Glomerular visceral epithelial cell (primary cell): Measurements from ENCODE around the gene CDK14.
A peak's percentile ranks its signal among the peaks of the same experiment; 100 is the strongest.

Experiments
- DNase-seq: peaks from one replicate; pipeline ENCODE4 v3.0.0-alpha.2; 2016; ENCODE audit errors: extremely low spot score

CDK14 gene

DNA sequence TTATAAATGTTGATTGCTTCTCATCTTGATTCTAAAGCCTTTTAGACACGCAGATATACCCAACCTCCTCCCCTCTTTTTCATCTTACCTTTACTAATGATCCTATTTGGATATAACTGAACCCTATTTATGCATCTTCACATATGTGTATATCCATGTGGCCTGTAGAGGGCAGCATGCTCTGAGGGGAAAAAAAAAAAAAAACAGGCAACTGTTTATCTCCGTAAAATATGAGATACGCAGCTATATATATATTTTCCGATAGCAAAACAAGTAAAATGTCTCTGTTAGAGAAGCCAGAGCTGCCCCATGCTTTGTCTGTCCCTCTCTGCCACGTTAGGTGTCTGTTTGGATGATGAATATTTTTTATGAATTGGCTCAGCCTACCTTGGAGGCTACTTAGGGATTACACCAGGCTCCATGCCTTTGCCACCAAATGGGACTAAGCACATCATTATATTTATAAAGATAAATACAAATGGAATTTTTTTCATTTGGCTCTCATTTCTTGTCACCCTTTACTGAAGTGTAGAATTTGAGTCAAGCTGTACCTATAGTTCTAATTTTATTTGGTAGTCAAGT lies 493.4 kb downstream of the CDK14 start:
- DNase-seq: peak; percentile 45

GRCh38 chr7:91090684-91091083 lies 494.6 kb downstream of the CDK14 start:
- no peak for DNase-seq

GRCh38 chr7:91091631-91092030 lies 495.5 kb downstream of the CDK14 start:
- DNase-seq: no peak

GRCh38 chr7:91093181-91093580 lies 497.1 kb downstream of the CDK14 start:
- no peak for DNase-seq

- no peak for DNase-seq
Observed at GRCh38 chr7:91098566-91098965, 502.4 kb downstream of the CDK14 start.

DNA sequence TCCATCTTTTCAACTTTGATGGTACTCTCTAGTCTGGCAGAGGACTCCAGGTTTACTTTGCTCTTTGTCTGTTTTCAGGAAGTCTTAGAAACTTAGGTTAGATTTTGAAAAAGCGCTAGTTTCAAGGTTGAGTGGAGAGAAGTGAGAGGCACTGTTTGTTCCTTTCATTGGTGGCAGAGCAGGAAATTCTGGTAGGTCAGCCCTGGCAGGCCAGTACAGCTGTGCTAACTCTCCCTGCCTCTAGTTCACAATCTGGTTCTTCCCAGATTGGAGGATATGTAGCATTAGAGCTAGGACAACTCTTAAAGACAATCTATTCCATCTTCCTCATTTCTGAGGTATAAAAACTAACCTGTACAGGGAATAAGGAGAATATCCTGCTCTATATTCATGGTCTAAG lies 507.2 kb downstream of the CDK14 start:
- no peak for DNase-seq

GRCh38 chr7:91107460-91107859 lies 511.3 kb downstream of the CDK14 start:
- no peak for DNase-seq

- DNase-seq: no peak
Observed at GRCh38 chr7:91109200-91109599, 513.1 kb downstream of the CDK14 start.

DNA sequence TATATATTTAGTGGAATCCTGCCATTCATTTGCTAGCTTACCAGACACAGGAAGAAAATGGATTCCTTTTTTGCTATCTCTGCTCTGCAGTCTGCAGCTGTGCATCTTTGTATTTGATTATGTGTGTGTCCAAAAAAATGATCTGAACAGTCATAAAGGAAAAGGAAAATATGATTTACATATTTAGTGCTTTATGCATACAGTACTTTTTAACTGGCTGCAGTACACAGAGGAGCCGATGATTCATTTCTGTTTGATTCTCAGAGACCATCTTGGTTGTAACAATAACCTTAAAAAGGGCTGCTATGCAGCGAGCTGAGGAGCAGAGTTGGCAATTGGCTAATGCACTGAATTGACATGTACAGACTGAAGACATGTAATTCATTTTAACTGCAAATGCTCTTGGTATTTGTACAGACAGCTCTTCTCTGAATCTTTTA lies 516.8 kb downstream of the CDK14 start:
- DNase-seq: no peak

GRCh38 chr7:91114232-91114631 lies 518.1 kb downstream of the CDK14 start:
- no peak for DNase-seq

GRCh38 chr7:91126762-91127161 lies 530.6 kb downstream of the CDK14 start:
- no peak for DNase-seq

GRCh38 chr7:91127325-91127724 lies 531.2 kb downstream of the CDK14 start:
- no peak for DNase-seq

DNA sequence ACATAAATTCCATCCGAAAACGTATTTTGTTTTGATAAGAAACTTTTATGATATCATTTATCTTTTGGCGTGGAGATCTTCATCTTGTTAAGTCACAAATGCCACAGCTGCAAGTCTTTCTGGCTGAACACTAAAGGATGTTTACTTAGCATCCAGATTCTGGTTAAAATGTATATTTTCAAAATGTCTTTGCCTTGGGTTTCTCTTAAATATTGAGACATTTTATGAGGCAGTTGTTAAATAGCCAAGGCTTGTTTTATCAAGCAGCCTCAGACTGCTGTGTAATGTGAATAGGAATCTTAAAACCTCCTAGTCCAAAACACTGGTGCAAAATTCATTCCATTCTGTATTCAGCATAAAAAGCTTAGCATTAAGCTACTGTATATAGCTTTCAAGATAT lies 531.8 kb downstream of the CDK14 start:
- DNase-seq: no peak

- no peak for DNase-seq
Observed at GRCh38 chr7:91128683-91129348, 532.7 kb downstream of the CDK14 start.

- no peak for DNase-seq
Observed at GRCh38 chr7:91135300-91135699, 539.2 kb downstream of the CDK14 start.

DNA sequence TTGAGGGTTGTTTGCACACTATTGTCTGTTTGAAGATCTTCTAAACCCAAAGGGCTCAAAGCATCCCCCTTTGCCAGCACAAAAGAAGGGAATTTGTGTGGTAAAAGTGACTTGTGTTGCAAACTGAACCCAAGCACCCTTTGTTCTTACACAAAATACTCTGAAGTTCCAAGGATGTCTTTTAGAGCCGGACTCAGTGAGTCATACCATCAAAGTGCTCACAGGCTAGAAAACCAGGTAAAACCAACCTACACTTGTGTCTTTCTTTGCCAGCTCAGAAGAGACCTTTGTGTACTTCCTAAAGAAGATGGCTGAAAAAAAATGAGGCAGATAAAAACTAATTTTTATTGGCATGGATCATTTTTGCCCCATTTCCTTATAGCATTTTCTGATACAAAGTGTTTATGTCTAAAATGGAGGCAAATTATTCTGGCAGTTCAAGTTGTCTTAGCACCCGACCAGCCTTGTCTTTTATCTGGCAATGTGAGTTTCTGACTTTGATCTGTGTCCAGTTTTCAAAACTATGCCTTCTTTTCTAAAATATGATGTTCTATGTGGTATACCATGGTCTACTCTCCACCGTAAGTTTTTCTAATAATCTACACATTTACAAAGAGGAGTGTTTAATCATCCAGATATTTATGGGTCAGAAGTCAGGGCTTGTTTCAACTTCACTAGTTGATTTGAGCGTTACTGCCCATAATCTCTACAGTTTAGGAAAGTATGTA lies 539.7 kb downstream of the CDK14 start:
- DNase-seq: no peak

DNA sequence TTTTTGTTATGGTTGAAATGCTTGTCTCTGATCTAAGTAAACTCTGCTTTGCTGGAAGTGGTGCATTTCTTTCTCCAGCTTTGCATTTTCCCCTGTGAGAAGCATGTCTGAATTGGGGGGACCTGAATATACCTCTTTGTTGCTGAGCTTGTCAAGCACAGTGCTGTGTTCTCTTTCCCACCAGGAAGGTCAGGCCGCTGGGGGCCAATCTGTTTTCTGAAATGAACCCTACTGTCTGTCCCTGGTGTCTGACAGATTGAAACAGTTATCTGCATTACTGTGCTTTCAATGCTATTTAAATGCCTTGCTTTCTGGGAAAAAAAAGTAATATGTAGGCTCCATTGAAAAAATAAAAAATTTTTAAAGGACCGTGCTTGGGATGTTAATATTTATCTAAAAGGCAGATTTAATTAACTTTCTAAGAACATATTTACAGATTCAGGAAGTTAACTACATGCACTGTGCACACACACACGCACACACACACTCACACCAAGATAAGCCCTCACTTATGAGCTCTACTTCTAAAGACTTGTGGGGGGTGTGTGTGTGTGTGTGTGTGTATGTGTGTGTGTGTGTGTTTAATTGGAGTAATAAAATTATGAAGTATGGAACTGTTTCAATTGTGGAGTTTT lies 541.1 kb downstream of the CDK14 start:
- DNase-seq: peak; percentile 4

- no peak for DNase-seq
Observed at GRCh38 chr7:91137788-91138368, 541.8 kb downstream of the CDK14 start.

DNA sequence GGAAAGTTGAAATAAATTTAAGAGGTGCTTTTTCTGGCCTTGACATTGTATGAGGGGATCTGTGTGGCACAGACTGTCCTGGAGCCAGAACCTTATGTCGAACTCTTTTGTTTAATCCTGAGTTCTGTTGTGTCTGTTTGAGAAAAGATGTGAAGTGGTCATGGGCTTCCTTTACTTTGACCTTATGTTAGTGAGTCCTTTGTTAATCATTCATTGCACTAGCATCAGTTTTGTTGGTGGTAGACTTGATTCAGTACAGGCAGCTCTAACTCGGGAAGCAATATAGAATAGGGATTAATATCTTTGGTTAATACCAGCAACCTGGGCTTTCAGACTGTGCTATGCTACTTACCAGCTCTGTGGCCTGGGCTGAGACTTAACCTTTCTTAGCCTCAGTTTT lies 544.2 kb downstream of the CDK14 start:
- DNase-seq: peak; percentile 4

GRCh38 chr7:91140982-91141381 lies 544.9 kb downstream of the CDK14 start:
- DNase-seq: peak; percentile 24

DNA sequence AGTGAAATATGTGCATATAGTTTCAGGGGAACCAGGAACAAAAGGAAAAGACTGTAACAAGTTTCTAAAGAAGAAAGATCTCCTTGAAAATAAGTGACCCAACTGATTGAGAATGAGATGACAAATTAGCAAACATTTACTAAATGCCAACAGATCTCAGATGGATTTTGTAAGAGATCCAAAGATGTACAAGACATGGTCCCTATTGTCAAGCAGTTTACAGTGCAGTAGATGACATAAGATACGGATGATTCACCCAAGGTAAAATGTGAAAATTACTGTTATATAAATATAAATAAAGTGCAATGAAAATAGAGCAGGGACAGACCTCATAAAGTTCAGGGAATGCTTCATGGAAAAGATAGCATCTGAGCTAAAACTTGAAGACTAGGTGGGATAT lies 546.6 kb downstream of the CDK14 start:
- no peak for DNase-seq
